ENCODE results near the gene OR11H12.
"Not testable (repeated sequence)": the region's sequence is repeated elsewhere in the genome, so short reads cannot be mapped to it uniquely, and the experiment has no call there.

DNA sequence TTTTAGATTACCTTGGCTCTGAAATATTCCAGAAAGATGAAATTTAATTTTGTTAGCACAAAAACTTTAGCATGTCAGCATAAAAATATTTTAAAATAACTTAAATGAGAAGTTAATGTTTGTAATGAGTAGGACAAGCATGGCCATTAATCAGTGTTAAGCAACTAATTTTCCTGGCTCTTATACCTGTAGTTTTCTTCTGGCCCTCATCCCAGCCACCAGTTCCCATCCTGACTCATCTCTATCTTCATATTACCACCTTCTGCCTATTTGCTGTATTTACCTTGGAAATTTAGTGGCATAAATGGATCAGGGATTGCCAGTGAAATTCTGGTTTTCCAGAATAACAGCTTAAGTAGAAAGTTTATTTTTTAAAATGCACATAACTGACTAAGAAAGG lies 37.1 kb downstream of the OR11H12 start:
- TF ChIP-seq, protein P1, sequence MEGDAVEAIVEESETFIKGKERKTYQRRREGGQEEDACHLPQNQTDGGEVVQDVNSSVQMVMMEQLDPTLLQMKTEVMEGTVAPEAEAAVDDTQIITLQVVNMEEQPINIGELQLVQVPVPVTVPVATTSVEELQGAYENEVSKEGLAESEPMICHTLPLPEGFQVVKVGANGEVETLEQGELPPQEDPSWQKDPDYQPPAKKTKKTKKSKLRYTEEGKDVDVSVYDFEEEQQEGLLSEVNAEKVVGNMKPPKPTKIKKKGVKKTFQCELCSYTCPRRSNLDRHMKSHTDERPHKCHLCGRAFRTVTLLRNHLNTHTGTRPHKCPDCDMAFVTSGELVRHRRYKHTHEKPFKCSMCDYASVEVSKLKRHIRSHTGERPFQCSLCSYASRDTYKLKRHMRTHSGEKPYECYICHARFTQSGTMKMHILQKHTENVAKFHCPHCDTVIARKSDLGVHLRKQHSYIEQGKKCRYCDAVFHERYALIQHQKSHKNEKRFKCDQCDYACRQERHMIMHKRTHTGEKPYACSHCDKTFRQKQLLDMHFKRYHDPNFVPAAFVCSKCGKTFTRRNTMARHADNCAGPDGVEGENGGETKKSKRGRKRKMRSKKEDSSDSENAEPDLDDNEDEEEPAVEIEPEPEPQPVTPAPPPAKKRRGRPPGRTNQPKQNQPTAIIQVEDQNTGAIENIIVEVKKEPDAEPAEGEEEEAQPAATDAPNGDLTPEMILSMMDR (IDR thresholded peaks at IDR 0.05) = not testable (repeated sequence)
- TF ChIP-seq POLR2A (IDR thresholded peaks at IDR 0.05) = not testable (repeated sequence)
